ENCODE results near the gene CD81. TPM values are rescaled to one million over a fixed set of nuclear protein-coding genes. Genes with fewer than 3 reads are reported as not detected.
"Not testable (repeated sequence)": the region's sequence is repeated elsewhere in the genome, so short reads cannot be mapped to it uniquely, and the experiment has no call there.

The CD81 gene
- total RNA-seq, 1 experiment from 2014 or later, result 416 TPM

GRCh38 chr11:2330696-2331095 is 46.4 kb upstream of the CD81 start:
- intact Hi-C loops (cut with micrococcal nuclease; ENCODE audit: unreplicated experiment), result no loop called here
- H3K4me1 ChIP-seq (ENCODE audit: control insufficient read depth, insufficient read depth, low read length), result no peaks in the 10 kb centered on the region

GRCh38 chr11:2331404-2331803 is 45.7 kb upstream of the CD81 start:
- POLR2A ChIA-PET, result no interaction called here
- BruUV-seq (replicated peaks), result no TSS peak
- in situ Hi-C loops (cut with HindIII; ENCODE audit: low pct_unique_long_range_greater_than_20kb, low sequenced_read_pairs) (no loop called here), intact Hi-C loops (cut with micrococcal nuclease; ENCODE audit: unreplicated experiment) (no loop called here)
- DNase-seq (ENCODE audit: low read depth, low spot score) (no peak), ATAC-seq (no peak)
- CTCF ChIA-PET, result interaction anchor here (0.7 kb wide), 1 partner anchor 91 kb away, joined by 7 read pairs; no protein-coding TSS in a partner anchor
- H3K36me3 ChIP-seq (ENCODE audit: control insufficient read depth, insufficient read depth, low read length), result no peaks in the 10 kb centered on the region
- H3K27ac ChIP-seq (ENCODE audit: low read length), result no peak overlapping the region
- H3K4me1 ChIP-seq (ENCODE audit: control insufficient read depth, insufficient read depth, low read length), result no peaks in the 10 kb centered on the region
- no peaks in the 10 kb centered on the region; the same call in 1 of the 2 replicates for H3K27me3 ChIP-seq (ENCODE audit: control insufficient read depth, insufficient read depth, low read length)
- peaks cover 5% of the 10 kb centered on the region; the same call in 1 of the 2 replicates for H3K9me3 ChIP-seq (ENCODE audit: control insufficient read depth, insufficient read depth, low read depth, low read length)
- H3K4me3 ChIP-seq (ENCODE audit: low read depth in 2 of 2, low read length in 2 of 2), result no peak overlapping the region
- TF ChIP-seq REST (IDR thresholded peaks at IDR 0.05; ENCODE audit: insufficient read depth in 1 of 2, low read depth in 2 of 2, low read length in 1 of 2) (no peak), CTCF (IDR thresholded peaks at IDR 0.05) (no peak), POLR2AphosphoS5 (IDR thresholded peaks at IDR 0.05; ENCODE audit: low read depth, low read length) (no peak), SIN3A (IDR thresholded peaks at IDR 0.05; ENCODE audit: borderline replicate concordance, insufficient read depth, low read depth, low read length) (no peak), TCF7L2 (IDR thresholded peaks at IDR 0.05; ENCODE audit: low read depth, low read length) (no peak)

More at GRCh38 chr11:2330696-2331095, 46.4 kb upstream of the CD81 start:
- POLR2A ChIA-PET, result no interaction called here
- Histone ChIP-seq H3K4me3 (ENCODE audit: low read depth in 2 of 2, low read length in 2 of 2) (no peak overlapping the region), H3K27me3 (ENCODE audit: control insufficient read depth, insufficient read depth, low read length) (no peaks in the 10 kb centered on the region; the same call in 1 of the 2 replicates), H3K36me3 (ENCODE audit: control insufficient read depth, insufficient read depth, low read length) (no peaks in the 10 kb centered on the region), H3K9me3 (ENCODE audit: control insufficient read depth, insufficient read depth, low read depth, low read length) (peaks cover 5% of the 10 kb centered on the region; the same call in 1 of the 2 replicates), H3K27ac (ENCODE audit: low read length) (no peak overlapping the region)
- no TSS peak for BruUV-seq (replicated peaks)
- TF ChIP-seq SIN3A (IDR thresholded peaks at IDR 0.05; ENCODE audit: borderline replicate concordance, insufficient read depth, low read depth, low read length) (no peak), TCF7L2 (IDR thresholded peaks at IDR 0.05; ENCODE audit: low read depth, low read length) (no peak), POLR2AphosphoS5 (IDR thresholded peaks at IDR 0.05; ENCODE audit: low read depth, low read length) (no peak)
- ATAC-seq, result no peak
- CTCF ChIA-PET, result interaction anchor here (0.7 kb wide), 1 partner anchor 92 kb away, joined by 7 read pairs; no protein-coding TSS in a partner anchor
- no peak for DNase-seq (ENCODE audit: low read depth, low spot score)
- in situ Hi-C loops (cut with HindIII; ENCODE audit: low pct_unique_long_range_greater_than_20kb, low sequenced_read_pairs), result no loop called here

- H3K9me3 ChIP-seq (ENCODE audit: control insufficient read depth, insufficient read depth, low read depth, low read length); POLR2A ChIA-PET; H3K27ac ChIP-seq (ENCODE audit: low read length); H3K4me1 ChIP-seq (ENCODE audit: control insufficient read depth, insufficient read depth, low read length); ATAC-seq; in situ Hi-C loops (cut with HindIII; ENCODE audit: low pct_unique_long_range_greater_than_20kb, low sequenced_read_pairs); BruUV-seq (replicated peaks); H3K36me3 ChIP-seq (ENCODE audit: control insufficient read depth, insufficient read depth, low read length); H3K27me3 ChIP-seq (ENCODE audit: control insufficient read depth, insufficient read depth, low read length); intact Hi-C loops (cut with micrococcal nuclease; ENCODE audit: unreplicated experiment); DNase-seq (ENCODE audit: low read depth, low spot score); CTCF ChIA-PET; H3K4me3 ChIP-seq (ENCODE audit: low read depth in 2 of 2, low read length in 2 of 2): not testable (repeated sequence)
These were observed 44.5 kb upstream of the CD81 start for GRCh38 chr11:2332569-2332968.

- POLR2A ChIA-PET; ATAC-seq; H3K9me3 ChIP-seq (ENCODE audit: control insufficient read depth, insufficient read depth, low read depth, low read length); CTCF ChIA-PET; H3K36me3 ChIP-seq (ENCODE audit: control insufficient read depth, insufficient read depth, low read length); intact Hi-C loops (cut with micrococcal nuclease; ENCODE audit: unreplicated experiment); H3K4me1 ChIP-seq (ENCODE audit: control insufficient read depth, insufficient read depth, low read length); H3K4me3 ChIP-seq (ENCODE audit: low read depth in 2 of 2, low read length in 2 of 2); DNase-seq (ENCODE audit: low read depth, low spot score); in situ Hi-C loops (cut with HindIII; ENCODE audit: low pct_unique_long_range_greater_than_20kb, low sequenced_read_pairs); BruUV-seq (replicated peaks); H3K27ac ChIP-seq (ENCODE audit: low read length): not testable (repeated sequence)
- peaks cover 11% of the 10 kb centered on the region for H3K27me3 ChIP-seq (ENCODE audit: control insufficient read depth, insufficient read depth, low read length)
These were observed 43.5 kb upstream of the CD81 start for GRCh38 chr11:2333486-2334205.

- H3K36me3 ChIP-seq (ENCODE audit: control insufficient read depth, insufficient read depth, low read length); BruUV-seq (replicated peaks); H3K9me3 ChIP-seq (ENCODE audit: control insufficient read depth, insufficient read depth, low read depth, low read length); DNase-seq (ENCODE audit: low read depth, low spot score); in situ Hi-C loops (cut with HindIII; ENCODE audit: low pct_unique_long_range_greater_than_20kb, low sequenced_read_pairs); H3K4me3 ChIP-seq (ENCODE audit: low read depth in 2 of 2, low read length in 2 of 2); POLR2A ChIA-PET; intact Hi-C loops (cut with micrococcal nuclease; ENCODE audit: unreplicated experiment); H3K4me1 ChIP-seq (ENCODE audit: control insufficient read depth, insufficient read depth, low read length); H3K27ac ChIP-seq (ENCODE audit: low read length); ATAC-seq; CTCF ChIA-PET: not testable (repeated sequence)
- H3K27me3 ChIP-seq (ENCODE audit: control insufficient read depth, insufficient read depth, low read length), result peaks cover 15% of the 10 kb centered on the region
These were observed 41.8 kb upstream of the CD81 start for GRCh38 chr11:2335286-2335685.
